ENCODE measurements around the gene APLN.

The APLN gene

DNA sequence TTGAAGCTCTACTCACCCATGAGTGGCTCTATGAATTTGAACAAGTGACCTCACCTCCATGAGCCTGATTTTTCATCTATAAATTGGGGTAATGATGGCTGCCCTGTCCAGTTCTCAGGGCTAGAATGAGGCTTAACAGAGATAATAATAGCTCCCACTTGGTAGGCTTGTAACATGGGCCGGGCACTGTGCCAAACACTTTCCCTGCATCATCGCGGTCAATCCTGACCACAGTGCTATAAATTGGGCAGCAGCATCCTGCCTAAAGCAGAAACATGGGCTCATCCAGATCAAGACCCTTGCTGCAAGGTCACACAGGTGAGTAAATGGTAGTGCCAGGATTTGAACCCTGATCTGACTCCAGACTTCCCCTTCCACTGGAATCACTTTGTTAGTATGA is 12.8 kb downstream of the APLN start:
- Mint-ChIP-seq H3K4me1 (peaks cover 28% of the 10 kb centered on the region), H3K27me3 (ENCODE audit: low read depth) (peaks cover 15% of the 10 kb centered on the region), H3K9me3 (no peaks in the 10 kb centered on the region)

DNA sequence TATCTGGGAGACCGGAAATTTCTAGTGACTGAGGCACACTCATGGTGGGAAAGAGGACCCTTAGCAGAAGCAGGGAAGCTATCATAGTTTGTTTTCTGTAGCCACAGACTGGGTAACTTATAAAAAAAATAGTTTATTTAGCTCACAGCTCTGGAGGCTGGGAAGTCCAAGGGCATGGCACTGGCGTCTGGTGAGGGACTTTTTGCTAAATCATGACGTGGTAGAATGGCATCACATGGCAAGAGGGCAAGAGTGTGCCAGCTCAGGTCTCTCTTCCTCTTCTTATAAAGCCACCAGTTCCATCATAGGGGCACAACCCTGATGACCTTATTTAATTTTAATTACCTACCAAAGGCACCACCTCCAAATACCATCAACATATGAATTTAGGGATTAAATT is 13.3 kb downstream of the APLN start:
- peaks cover 24% of the 10 kb centered on the region for H3K4me1 Mint-ChIP-seq
- no peaks in the 10 kb centered on the region for H3K36me3 Mint-ChIP-seq (ENCODE audit: low read depth)
- H3K27ac Mint-ChIP-seq = no peak overlapping the region
- H3K4me3 Mint-ChIP-seq = no peak overlapping the region
- H3K27me3 Mint-ChIP-seq (ENCODE audit: low read depth) = peaks cover 15% of the 10 kb centered on the region
- TF ChIP-seq, protein P1, sequence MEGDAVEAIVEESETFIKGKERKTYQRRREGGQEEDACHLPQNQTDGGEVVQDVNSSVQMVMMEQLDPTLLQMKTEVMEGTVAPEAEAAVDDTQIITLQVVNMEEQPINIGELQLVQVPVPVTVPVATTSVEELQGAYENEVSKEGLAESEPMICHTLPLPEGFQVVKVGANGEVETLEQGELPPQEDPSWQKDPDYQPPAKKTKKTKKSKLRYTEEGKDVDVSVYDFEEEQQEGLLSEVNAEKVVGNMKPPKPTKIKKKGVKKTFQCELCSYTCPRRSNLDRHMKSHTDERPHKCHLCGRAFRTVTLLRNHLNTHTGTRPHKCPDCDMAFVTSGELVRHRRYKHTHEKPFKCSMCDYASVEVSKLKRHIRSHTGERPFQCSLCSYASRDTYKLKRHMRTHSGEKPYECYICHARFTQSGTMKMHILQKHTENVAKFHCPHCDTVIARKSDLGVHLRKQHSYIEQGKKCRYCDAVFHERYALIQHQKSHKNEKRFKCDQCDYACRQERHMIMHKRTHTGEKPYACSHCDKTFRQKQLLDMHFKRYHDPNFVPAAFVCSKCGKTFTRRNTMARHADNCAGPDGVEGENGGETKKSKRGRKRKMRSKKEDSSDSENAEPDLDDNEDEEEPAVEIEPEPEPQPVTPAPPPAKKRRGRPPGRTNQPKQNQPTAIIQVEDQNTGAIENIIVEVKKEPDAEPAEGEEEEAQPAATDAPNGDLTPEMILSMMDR (IDR thresholded peaks at IDR 0.05; ENCODE audit: unreplicated experiment in 3 of 3) = no peak
- no peaks in the 10 kb centered on the region for H3K9me3 Mint-ChIP-seq

More for the DNA sequence above, 12.8 kb downstream of the APLN start:
- Mint-ChIP-seq H3K4me3 (no peak overlapping the region), H3K27ac (no peak overlapping the region), H3K36me3 (ENCODE audit: low read depth) (no peaks in the 10 kb centered on the region)
- TF ChIP-seq, protein P1 (IDR thresholded peaks at IDR 0.05; ENCODE audit: unreplicated experiment in 3 of 3) = no peak

DNA sequence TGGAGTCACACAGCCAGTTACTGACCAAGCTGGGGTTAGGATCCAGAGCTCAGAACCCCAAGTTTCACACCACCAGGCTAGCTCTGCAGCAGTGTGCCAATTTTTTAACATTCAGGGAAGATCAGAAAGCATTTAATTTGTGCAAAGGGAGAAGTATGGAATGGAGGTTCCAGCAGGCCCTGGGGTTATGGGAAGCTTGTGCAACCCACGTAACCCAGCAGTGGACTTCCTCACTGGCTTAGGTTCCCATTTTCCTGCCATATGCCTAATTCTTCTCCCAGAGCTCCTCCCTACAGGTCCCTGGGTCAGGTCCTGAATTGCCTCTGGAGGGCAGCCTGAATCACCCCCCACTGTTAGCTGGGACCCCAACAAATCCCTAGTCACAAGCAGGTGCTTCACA is 14.0 kb downstream of the APLN start:
- H3K4me3 Mint-ChIP-seq = no peak overlapping the region
- TF ChIP-seq, protein P1 (IDR thresholded peaks at IDR 0.05; ENCODE audit: unreplicated experiment in 3 of 3) = no peak
- H3K27ac Mint-ChIP-seq = no peak overlapping the region
- H3K27me3 Mint-ChIP-seq (ENCODE audit: low read depth) = peaks cover 14% of the 10 kb centered on the region
- no peaks in the 10 kb centered on the region for H3K36me3 Mint-ChIP-seq (ENCODE audit: low read depth)
- H3K9me3 Mint-ChIP-seq = no peaks in the 10 kb centered on the region
- peaks cover 22% of the 10 kb centered on the region for H3K4me1 Mint-ChIP-seq

DNA sequence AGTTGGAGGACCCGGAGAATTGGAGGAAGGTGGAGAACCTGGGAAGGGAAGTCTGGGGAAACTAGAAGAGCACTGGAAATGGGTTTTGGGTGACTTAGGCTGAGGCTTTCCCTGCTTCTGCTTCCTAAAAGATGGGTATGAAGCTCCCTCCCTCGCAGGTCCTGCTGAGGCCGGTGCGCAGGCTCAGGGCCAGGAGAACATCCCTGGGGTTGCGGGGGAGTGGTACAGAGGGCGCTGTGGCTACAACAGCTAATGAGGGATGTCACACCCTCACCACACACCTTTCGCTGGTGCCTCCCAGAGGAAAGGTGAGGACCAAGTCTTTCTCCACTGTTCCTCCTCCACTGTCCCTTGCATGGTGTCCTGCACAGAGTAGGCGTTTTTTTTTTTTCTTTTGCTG is 15.8 kb downstream of the APLN start:
- no peak overlapping the region for H3K4me3 Mint-ChIP-seq
- peaks cover 22% of the 10 kb centered on the region for H3K4me1 Mint-ChIP-seq
- H3K27ac Mint-ChIP-seq = no peak overlapping the region
- H3K9me3 Mint-ChIP-seq = no peaks in the 10 kb centered on the region
- H3K36me3 Mint-ChIP-seq (ENCODE audit: low read depth) = no peaks in the 10 kb centered on the region
- TF ChIP-seq, protein P1 (IDR thresholded peaks at IDR 0.05; ENCODE audit: unreplicated experiment in 3 of 3) = no peak
- peaks cover 11% of the 10 kb centered on the region for H3K27me3 Mint-ChIP-seq (ENCODE audit: low read depth)

DNA sequence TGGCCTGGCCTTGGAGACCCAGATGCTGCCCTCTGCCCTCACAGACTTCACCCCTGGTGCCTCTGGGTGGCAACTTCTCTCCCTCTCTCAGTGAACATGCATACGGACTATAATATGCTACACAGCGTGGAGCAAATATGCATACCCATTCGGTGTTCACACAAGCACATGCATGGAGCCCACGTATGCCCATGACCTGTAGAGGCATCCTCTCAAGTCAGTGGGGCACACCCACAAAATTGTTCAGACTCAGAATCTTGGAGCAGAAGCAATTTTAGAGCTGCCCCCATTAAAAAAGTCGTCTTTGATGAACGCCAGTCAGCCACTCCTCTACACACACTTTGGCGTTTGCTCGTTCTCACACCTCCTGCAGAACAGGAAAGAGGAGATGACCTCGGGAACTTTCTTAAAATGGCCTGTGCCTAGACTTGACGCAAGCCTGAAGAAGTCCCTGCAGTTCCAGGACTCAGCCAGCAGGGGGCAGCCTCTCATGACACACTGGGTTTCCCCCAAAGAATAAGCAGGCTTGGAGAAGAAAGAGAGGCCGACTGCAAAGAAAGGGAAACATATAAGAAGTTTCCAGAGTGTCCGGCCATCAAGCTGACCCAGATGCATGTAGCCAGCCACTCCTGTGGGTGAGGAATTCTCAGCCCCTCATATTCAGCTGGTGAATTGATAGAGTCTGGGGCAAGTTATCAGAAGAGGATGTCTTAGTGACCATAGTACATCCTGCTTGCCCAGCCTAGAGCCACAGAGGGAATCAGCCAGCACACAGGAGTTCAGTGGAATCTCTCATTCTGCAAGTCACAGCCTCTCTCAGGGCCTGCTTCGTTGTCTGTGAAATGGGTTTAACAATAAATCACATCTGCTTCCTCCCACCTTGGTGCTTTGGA is 17.3 kb downstream of the APLN start:
- Mint-ChIP-seq H3K27me3 (ENCODE audit: low read depth) (peaks cover 11% of the 10 kb centered on the region), H3K4me3 (no peak overlapping the region), H3K4me1 (peaks cover 13% of the 10 kb centered on the region), H3K9me3 (no peaks in the 10 kb centered on the region), H3K27ac (peak overlapping the region in 1 of 3 experiments; percentile 43), H3K36me3 (ENCODE audit: low read depth) (no peaks in the 10 kb centered on the region)
- TF ChIP-seq, protein P1 (IDR thresholded peaks at IDR 0.05; ENCODE audit: unreplicated experiment in 3 of 3) = peak; percentile 85 to 88 (median 87)

All from nephron (organoid).